ENCODE results near the gene LYSMD3.

The LYSMD3 gene

DNA sequence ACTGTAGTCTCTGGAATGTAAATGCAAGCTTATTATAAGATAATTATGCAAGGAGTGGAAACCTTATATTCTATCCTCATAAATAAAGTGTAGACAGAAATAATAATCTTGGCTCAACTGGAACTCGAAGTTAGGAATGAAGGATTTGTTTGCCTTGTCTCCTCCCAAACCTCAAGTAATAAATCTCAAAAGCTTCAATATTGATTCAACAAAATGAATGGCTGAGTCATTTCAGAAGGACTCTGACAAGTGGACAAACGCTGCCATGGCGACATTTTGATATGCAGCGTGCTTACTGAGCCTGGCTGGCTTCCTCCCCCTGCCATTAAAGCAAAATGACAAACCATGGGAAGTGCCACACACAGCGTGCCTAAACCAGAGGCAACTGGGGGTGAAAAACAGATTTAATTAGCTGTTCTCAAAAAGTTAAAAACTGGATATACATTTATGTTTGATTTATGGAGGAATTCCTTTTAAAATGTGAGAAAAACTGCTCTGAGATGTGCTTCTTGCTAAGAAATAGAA is 18.7 kb upstream of the LYSMD3 start:
- in situ Hi-C loops (cut with HindIII; ENCODE audit: low sequenced_read_pairs): no loop called here

DNA sequence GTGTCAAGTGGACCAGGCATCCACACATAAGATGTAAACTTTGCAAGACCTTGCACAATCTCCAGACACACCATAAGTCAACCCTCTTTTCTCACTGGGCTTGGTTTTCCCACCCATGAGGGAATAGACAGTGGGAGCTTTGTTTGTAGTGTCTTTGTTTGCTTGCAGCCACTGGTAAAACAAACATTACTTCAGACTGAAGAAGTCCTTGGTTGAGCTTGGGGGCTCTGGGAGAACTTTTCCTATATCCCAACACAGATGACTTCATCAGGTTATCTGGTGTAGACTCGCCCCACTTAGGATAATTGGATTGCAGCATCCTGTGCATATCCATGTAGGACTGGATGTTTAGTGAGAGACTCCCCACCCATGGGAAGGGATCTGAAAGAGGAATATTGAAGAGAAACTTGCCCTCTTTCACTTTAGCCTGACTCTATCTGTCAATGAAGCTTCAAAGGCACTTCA is 17.7 kb upstream of the LYSMD3 start:
- in situ Hi-C loops (cut with HindIII; ENCODE audit: low sequenced_read_pairs): no loop called here

DNA sequence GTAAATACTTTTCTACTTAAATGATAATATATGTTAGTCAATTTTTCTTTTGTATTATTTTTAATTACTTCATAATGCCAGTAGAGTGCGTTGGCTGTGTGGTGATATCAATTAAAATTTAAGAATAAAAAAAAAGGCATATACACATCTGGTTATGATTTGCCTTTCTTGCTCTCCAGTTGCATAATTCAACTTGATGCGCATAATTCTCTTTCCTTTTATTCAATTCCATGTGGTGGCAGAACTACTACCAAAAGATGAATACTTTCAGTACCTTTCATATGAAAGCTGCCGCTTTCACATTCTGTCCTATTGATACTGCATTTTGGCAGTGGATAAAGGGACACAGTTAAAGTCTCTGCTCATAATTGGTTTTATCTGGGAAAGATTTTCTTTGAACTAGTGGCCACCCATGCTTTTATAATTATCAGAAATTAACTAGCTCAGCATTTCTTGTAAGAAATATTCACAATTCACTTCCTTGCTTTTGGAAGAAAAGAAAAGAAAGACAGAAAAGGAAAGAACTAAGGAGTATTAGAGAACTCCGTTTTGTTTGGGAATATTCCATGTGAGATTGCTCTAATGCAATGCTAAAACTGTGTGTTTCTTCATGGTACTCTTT is 16.9 kb upstream of the LYSMD3 start:
- in situ Hi-C loops (cut with HindIII; ENCODE audit: low sequenced_read_pairs): no loop called here

GRCh38 chr5:90545511-90545910 is 16.1 kb upstream of the LYSMD3 start:
- in situ Hi-C loops (cut with HindIII; ENCODE audit: low sequenced_read_pairs): no loop called here

GRCh38 chr5:90542827-90543519 is 13.6 kb upstream of the LYSMD3 start:
- in situ Hi-C loops (cut with HindIII; ENCODE audit: low sequenced_read_pairs): no loop called here

DNA sequence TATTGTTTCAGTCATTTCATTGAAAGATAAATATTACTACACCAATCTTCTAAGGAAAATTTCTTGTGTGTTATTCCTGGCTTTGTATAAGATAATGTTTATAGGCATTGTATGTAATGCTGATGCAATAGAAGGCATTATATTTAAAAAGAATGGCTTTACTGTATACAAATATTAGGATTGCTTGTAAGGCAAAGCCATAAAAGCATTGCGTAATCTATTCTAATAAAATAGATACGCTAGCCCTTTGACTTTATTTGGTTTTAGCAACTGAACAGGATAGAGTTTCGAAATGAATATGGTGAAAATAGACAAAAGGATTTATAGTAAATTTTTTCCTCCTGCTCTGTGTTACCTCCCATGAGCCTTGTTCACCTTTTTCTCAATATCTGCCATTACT is 5.5 kb upstream of the LYSMD3 start:
- in situ Hi-C loops (cut with HindIII; ENCODE audit: low sequenced_read_pairs): no loop called here

GRCh38 chr5:90533794-90534193 is 4.4 kb upstream of the LYSMD3 start:
- in situ Hi-C loops (cut with HindIII; ENCODE audit: low sequenced_read_pairs): no loop called here

DNA sequence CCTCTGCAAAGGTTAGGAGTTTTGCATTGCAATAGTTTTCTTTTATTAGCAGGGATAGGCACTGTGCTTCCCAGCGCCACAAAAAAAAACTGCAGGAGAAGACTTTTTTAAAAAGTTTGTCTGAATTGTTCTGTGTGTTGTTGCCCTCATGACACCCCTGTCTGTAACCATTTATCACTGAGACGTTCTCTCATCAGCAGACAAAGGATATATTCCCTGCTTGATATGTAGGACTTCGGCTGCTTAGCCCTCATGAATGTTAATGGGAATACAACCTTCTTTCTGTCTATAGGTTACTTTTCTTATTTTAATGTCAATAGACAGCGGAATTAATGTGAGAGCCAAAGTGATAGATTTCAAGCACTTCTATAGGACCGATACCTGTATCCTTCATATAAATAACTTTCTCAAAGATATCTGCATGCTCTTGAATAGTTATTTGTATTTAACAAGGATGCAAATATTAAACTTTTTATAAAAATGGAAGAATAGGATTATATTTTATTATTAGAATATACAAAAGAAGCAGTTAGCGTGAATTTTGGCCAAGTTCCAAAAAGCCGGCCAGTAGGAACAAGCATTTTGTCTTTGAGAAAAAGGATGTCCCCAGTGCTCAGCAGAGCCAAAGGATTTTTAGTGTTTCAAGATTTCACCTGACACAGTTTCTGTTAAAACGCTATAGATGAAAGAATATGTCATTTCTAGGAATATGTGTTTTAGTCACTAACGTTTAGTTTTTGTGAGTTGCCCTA is 1.5 kb upstream of the LYSMD3 start:
- in situ Hi-C loops (cut with HindIII; ENCODE audit: low sequenced_read_pairs): no loop called here

- in situ Hi-C loops (cut with HindIII; ENCODE audit: low sequenced_read_pairs): no loop called here
Measured at GRCh38 chr5:90529939-90530677, 724 bp upstream of the LYSMD3 start.

GRCh38 chr5:90528601-90529193 is 687 bp downstream of the LYSMD3 start:
- in situ Hi-C loops (cut with HindIII; ENCODE audit: low sequenced_read_pairs): no loop called here

DNA sequence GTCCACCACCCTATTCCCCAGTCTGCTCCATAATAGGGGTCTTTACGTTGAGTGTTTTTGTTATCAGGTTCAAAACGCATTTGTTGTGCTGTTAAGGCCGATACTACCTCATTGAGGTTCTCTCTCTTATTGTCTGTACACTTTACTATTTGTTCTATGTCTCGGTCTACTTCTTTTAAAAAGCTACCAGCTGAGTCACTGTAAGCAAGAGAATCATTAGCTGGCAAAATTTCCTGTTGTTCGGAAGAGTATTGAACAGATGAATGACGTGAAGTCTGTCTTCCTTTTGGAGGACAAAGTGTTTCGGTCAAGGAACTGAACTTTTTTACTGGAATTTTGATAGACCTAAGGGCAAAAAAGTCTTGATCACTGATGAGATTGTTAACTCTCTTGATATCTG is 10.3 kb downstream of the LYSMD3 start:
- in situ Hi-C loops (cut with HindIII; ENCODE audit: low sequenced_read_pairs): no loop called here

DNA sequence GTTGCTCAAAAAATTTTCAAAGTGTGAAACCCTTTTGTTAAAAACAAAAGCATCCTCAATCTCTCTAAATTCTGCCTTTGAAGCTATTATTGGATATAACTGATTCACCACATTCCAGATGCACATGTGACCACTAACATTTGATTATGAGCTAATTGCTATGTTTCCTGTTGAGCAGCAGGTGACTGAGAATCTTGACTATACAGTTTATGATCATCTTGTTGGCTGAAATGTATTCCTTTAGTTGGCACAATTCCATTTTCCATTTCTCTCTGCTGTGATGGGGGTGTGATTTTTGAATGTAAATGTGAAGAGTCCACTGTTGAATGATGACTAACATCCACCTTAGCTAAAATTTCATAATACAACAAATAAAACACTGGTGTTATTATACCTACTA is 10.7 kb downstream of the LYSMD3 start:
- in situ Hi-C loops (cut with HindIII; ENCODE audit: low sequenced_read_pairs): no loop called here

- in situ Hi-C loops (cut with HindIII; ENCODE audit: low sequenced_read_pairs): no loop called here
Measured at GRCh38 chr5:90514520-90514919, 14.9 kb downstream of the LYSMD3 start.

GRCh38 chr5:90510438-90510837 is 18.9 kb downstream of the LYSMD3 start:
- in situ Hi-C loops (cut with HindIII; ENCODE audit: low sequenced_read_pairs): no loop called here

DNA sequence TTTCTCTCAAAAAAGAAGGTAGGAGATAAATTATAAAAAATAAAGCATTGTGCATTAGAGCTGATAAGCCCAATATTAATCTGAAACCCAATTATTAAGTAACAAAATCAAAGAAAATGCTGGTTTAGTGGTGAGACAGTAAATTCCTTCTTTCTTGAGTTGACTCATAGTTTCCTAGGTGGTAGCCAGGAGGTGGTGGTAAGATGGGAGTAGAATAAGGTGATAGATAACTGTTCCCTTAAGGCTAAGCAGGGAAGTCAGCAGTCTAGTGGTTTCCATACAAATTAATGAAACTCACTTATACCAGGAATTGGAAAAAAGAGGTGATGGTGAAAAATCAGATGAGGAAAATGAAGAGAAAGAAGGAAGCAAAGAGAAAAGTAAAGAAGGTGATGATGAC is 23.2 kb downstream of the LYSMD3 start:
- in situ Hi-C loops (cut with HindIII; ENCODE audit: low sequenced_read_pairs): no loop called here

DNA sequence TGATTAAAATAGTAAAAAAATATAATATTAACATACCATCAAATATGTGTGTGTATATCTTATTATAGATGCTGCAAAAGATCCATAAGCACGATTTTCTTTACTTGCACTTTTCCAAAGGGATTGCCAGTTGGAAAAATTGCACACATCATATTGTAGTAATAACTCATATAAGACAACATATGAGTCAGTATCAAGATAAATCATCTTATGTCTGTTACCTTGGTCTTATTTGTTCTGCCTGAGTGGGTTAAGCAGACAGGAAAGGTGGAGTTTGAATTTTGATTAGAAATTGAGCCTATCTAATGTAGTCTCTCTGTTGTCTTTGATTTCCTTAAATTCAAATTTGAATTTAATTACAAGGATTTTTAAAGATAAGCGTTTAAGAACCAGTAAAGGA is 24.6 kb downstream of the LYSMD3 start:
- in situ Hi-C loops (cut with HindIII; ENCODE audit: low sequenced_read_pairs): no loop called here

DNA sequence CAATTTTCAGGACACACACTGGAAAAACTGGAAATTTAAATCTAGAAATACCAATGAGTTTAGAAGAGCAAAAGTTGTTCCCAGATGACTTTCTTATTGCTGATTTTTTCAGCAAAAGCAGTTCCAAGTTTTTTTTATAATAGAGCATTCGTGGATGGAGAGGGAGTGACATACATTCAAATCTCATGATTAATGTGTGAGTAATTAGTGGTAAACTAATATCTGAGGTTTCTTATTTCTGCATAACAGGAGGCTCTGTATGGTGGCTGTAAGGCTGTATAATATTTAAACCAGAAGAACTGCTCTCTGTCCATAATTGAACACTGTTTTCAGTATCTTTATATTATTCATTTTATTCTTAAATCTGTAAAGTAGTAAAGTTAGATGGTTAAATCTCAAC is 25.8 kb downstream of the LYSMD3 start:
- in situ Hi-C loops (cut with HindIII; ENCODE audit: low sequenced_read_pairs): no loop called here

DNA sequence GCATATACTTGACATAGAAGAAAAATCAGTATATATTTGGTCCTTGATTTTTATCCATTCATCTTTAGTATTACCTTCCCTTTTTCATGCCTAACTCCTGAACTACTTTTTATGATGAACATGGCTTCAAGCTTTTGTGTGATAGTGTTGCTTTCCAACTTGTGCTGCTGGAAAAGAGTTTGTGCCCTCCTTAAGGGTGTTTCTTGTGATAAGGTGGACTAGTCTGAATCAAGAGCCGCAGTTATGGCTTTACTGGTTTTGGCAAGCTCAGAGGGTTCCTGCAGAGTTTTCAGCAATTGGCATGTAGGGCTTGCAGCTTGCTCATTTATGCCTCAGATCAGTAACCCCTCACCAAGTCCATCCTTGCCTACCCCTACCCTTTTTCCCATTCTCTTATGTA is 34.2 kb downstream of the LYSMD3 start:
- in situ Hi-C loops (cut with HindIII; ENCODE audit: low sequenced_read_pairs): no loop called here

DNA sequence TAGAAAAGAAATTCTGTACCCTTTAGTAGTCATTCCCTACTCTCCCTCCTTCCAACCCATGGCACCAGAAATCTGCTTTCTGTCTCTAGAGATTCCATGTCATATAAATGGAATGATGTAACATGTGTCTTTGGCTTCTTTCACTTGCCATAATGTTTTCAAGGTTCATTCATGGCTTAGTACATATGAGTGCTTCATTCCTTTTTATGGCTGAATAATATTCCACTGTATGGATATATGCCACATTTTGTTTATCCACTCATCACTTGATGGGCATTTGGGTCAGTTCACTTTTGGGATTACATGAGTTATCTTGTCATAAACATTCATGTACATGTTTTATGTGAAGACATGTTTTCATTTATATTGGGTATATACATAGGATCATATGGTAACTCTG is 35.3 kb downstream of the LYSMD3 start:
- in situ Hi-C loops (cut with HindIII; ENCODE audit: low sequenced_read_pairs): no loop called here

- in situ Hi-C loops (cut with HindIII; ENCODE audit: low sequenced_read_pairs): no loop called here
Measured at GRCh38 chr5:90488791-90489190, 40.6 kb downstream of the LYSMD3 start.

DNA sequence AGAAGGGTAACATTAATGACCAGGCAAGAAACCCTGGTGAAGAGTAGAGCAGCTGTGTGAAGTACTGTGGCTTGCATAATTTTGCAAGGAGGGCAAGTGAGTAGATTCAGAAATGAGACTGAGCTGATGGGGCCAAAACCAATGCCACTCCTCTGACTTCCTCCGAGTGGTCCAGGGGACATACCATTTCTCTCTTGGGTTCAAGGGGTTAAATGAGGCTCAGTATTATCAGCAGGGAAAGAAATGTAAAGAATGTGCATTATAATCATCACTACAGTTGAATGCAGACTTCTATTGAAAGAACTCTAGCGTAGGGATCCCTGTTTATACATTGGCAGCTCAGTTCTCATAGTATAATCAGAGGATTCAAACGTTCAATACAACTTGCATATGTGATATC is 44.8 kb downstream of the LYSMD3 start:
- in situ Hi-C loops (cut with HindIII; ENCODE audit: low sequenced_read_pairs): no loop called here

All from DLD1 (cell line).